ENCODE results near the gene NDRG4.

The NDRG4 gene

DNA sequence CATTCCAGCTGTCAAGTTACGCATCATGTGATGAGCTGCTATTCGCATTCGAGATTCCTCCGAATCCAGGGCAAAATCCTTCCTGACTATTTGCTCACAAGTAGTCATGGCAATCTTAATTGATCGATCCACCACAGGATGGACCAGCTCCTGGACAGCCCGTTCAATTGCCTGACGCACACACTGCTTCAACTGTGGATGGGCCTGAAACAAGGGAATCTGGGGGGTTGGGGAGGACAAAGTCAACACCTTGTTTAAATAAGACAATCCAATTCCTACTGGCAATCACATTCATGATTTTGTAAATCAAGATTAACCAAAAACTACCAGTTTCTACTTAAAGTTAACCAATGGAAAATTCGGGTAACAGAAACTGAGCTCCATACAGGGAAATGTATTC is 43.7 kb downstream of the NDRG4 start:
- no peaks in the 10 kb centered on the region for H3K4me1 ChIP-seq (ENCODE audit: insufficient read depth, low read length, poor library complexity, severe bottlenecking)
- H3K79me2 ChIP-seq (ENCODE audit: insufficient read depth, low read length): no peaks in the 10 kb centered on the region
- H3K4me3 ChIP-seq (ENCODE audit: low read length, poor library complexity, severe bottlenecking): no peak overlapping the region
- no peaks in the 10 kb centered on the region for H3K9me3 ChIP-seq (ENCODE audit: insufficient read depth, low read depth, low read length)
- H2AFZ ChIP-seq (ENCODE audit: low read length): no peak overlapping the region
- H3K36me3 ChIP-seq (ENCODE audit: insufficient read depth, low read length): peaks cover 98% of the 10 kb centered on the region
- no peaks in the 10 kb centered on the region for H3K27me3 ChIP-seq (ENCODE audit: insufficient read depth, low read length, poor library complexity, severe bottlenecking)
- H3K9me2 ChIP-seq (replicated peaks; ENCODE audit: low read depth, low read length): no peaks in the 10 kb centered on the region
- peaks cover 11% of the 10 kb centered on the region for H4K20me1 ChIP-seq (ENCODE audit: insufficient read depth, low read length, poor library complexity, severe bottlenecking)
- H3K4me2 ChIP-seq (ENCODE audit: low read depth, low read length, poor library complexity, severe bottlenecking): no peak overlapping the region
- TF ChIP-seq, protein P1, sequence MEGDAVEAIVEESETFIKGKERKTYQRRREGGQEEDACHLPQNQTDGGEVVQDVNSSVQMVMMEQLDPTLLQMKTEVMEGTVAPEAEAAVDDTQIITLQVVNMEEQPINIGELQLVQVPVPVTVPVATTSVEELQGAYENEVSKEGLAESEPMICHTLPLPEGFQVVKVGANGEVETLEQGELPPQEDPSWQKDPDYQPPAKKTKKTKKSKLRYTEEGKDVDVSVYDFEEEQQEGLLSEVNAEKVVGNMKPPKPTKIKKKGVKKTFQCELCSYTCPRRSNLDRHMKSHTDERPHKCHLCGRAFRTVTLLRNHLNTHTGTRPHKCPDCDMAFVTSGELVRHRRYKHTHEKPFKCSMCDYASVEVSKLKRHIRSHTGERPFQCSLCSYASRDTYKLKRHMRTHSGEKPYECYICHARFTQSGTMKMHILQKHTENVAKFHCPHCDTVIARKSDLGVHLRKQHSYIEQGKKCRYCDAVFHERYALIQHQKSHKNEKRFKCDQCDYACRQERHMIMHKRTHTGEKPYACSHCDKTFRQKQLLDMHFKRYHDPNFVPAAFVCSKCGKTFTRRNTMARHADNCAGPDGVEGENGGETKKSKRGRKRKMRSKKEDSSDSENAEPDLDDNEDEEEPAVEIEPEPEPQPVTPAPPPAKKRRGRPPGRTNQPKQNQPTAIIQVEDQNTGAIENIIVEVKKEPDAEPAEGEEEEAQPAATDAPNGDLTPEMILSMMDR (conservative IDR thresholded peaks at IDR 0.05; ENCODE audit: low read length): no peak
- TF ChIP-seq EZH2phosphoT487 (IDR thresholded peaks at IDR 0.05; ENCODE audit: borderline replicate concordance): no peak
- H3F3A ChIP-seq (ENCODE audit: low read depth): no peaks in the 10 kb centered on the region
- H3K9ac ChIP-seq (ENCODE audit: low read depth, low read length, poor library complexity, severe bottlenecking): no peak overlapping the region

DNA sequence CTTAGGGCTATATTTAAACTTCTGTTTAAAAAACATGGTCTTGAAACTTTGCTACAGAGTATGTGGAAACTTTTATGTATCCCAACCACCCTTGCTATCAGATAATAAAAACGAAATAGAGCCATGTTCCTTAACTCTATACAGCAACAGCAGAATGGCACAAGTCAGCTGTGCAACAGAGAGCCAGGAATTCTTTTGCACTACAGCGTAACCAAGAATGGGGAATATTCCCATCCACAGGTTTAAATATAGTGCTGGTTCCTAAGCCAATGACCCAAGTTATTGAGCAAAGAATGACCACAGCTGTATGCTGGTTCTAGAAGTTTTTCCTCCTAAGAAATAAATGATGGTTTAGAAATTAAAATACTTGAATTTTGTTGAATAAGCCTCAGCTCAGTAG is 48.4 kb downstream of the NDRG4 start:
- H3K36me3 ChIP-seq (ENCODE audit: insufficient read depth, low read length): peaks cover 99% of the 10 kb centered on the region
- no peaks in the 10 kb centered on the region for H3K9me2 ChIP-seq (replicated peaks; ENCODE audit: low read depth, low read length)
- no peak overlapping the region for H2AFZ ChIP-seq (ENCODE audit: low read length)
- H4K20me1 ChIP-seq (ENCODE audit: insufficient read depth, low read length, poor library complexity, severe bottlenecking): peaks cover 11% of the 10 kb centered on the region
- no peak overlapping the region for H3K9ac ChIP-seq (ENCODE audit: low read depth, low read length, poor library complexity, severe bottlenecking)
- no peaks in the 10 kb centered on the region for H3K79me2 ChIP-seq (ENCODE audit: insufficient read depth, low read length)
- H3K4me2 ChIP-seq (ENCODE audit: low read depth, low read length, poor library complexity, severe bottlenecking): no peak overlapping the region
- no peaks in the 10 kb centered on the region for H3K9me3 ChIP-seq (ENCODE audit: insufficient read depth, low read depth, low read length)
- H3K4me3 ChIP-seq (ENCODE audit: low read length, poor library complexity, severe bottlenecking): no peak overlapping the region
- TF ChIP-seq, protein P1 (conservative IDR thresholded peaks at IDR 0.05; ENCODE audit: low read length): no peak
- no peak for TF ChIP-seq EZH2phosphoT487 (IDR thresholded peaks at IDR 0.05; ENCODE audit: borderline replicate concordance)
- no peaks in the 10 kb centered on the region for H3K27me3 ChIP-seq (ENCODE audit: insufficient read depth, low read length, poor library complexity, severe bottlenecking)
- H3F3A ChIP-seq (ENCODE audit: low read depth): no peaks in the 10 kb centered on the region
- H3K4me1 ChIP-seq (ENCODE audit: insufficient read depth, low read length, poor library complexity, severe bottlenecking): no peaks in the 10 kb centered on the region

DNA sequence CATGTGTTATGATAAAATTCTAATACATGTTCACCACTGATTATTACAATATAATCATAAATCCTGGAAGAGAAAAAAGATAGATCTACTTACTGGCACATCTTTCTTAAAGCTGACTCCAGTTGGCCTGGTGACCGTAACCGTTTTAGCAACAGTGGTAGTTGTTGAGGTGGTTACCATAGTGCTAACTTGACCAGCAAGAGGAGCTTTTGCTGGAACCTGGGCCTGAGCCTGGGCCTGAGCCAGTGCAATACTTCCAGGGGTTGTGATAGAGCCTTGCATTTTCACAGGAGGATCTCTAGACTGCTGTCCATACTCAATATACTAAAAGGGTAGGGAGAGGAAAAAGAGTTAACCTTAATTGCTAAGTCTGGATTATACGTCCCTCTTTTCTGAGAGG is 51.6 kb downstream of the NDRG4 start:
- H3K79me2 ChIP-seq (ENCODE audit: insufficient read depth, low read length): no peaks in the 10 kb centered on the region
- H4K20me1 ChIP-seq (ENCODE audit: insufficient read depth, low read length, poor library complexity, severe bottlenecking): peaks cover 11% of the 10 kb centered on the region
- no peaks in the 10 kb centered on the region for H3K4me1 ChIP-seq (ENCODE audit: insufficient read depth, low read length, poor library complexity, severe bottlenecking)
- H3K27me3 ChIP-seq (ENCODE audit: insufficient read depth, low read length, poor library complexity, severe bottlenecking): no peaks in the 10 kb centered on the region
- no peak for TF ChIP-seq EZH2phosphoT487 (IDR thresholded peaks at IDR 0.05; ENCODE audit: borderline replicate concordance)
- TF ChIP-seq, protein P1 (conservative IDR thresholded peaks at IDR 0.05; ENCODE audit: low read length): no peak
- no peaks in the 10 kb centered on the region for H3K9me2 ChIP-seq (replicated peaks; ENCODE audit: low read depth, low read length)
- no peak overlapping the region for H3K9ac ChIP-seq (ENCODE audit: low read depth, low read length, poor library complexity, severe bottlenecking)
- no peak overlapping the region for H3K4me3 ChIP-seq (ENCODE audit: low read length, poor library complexity, severe bottlenecking)
- H3K9me3 ChIP-seq (ENCODE audit: insufficient read depth, low read depth, low read length): no peaks in the 10 kb centered on the region
- no peak overlapping the region for H2AFZ ChIP-seq (ENCODE audit: low read length)
- H3K36me3 ChIP-seq (ENCODE audit: insufficient read depth, low read length): peaks cover 98% of the 10 kb centered on the region
- no peaks in the 10 kb centered on the region for H3F3A ChIP-seq (ENCODE audit: low read depth)
- H3K4me2 ChIP-seq (ENCODE audit: low read depth, low read length, poor library complexity, severe bottlenecking): no peak overlapping the region
